Right cardiac atrium (tissue), 5 donors: Measurements from ENCODE around the gene KRTAP10-3. TPM values are rescaled to one million over a fixed set of nuclear protein-coding genes. Genes with fewer than 3 reads are reported as not detected.
A peak's percentile ranks its signal among the peaks of the same experiment; 100 is the strongest.

Experiments
- ATAC-seq, 2 donors: fragments of 200-7000 bp; cut with Tn5 transposase; one replicate each; pipeline versions ENCODE4 v1.8.0 to v1.9.1; 2020; ENCODE audit warnings: moderate library complexity in 2 of 2, mild to moderate bottlenecking in 1 of 2
- DNase-seq, 3 donors: peaks; one replicate each; pipeline ENCODE4 v3.0.0-alpha.2; 2020
- H3K27ac ChIP-seq: one replicate; pipeline ENCODE4 v1.5.1; 2013; ENCODE audit warnings: mild to moderate bottlenecking, low read length, control low read depth, moderate library complexity
- H3K27me3 ChIP-seq: one replicate; pipeline ENCODE4 v1.6.1; 2013; ENCODE audit not compliant: control insufficient read depth, insufficient read depth
- H3K4me1 ChIP-seq: one replicate; pipeline ENCODE4 v1.6.1; 2013; ENCODE audit warnings: low read length; ENCODE audit not compliant: control insufficient read depth, insufficient read depth
- H3K4me3 ChIP-seq: one replicate; pipeline ENCODE4 v1.5.1; 2013; ENCODE audit warnings: low read length, control low read depth
- H3K9me3 ChIP-seq: one replicate; pipeline ENCODE4 v1.6.1; 2013; ENCODE audit warnings: low read length; ENCODE audit not compliant: control insufficient read depth
- WGBS: extraction: QIAGEN DNeasy Blood & Tissue Kit; methylation state at CpG from one replicate; pipeline ENCODE4 v1.1.7; 2013; 5-methylcytosine and 5-hydroxymethylcytosine counted together
- intact Hi-C, 4 donors: fragments of 100-400 bp; cut with DNase I; formaldehyde crosslinking; loops; one replicate each; pipeline versions ENCODE4 v1.11.0 to v1.14.0; 2022 to 2023
- polyA plus RNA-seq: library from polyadenylated mRNA; stranded (reverse); fragments of 200-250 nt; gene quantifications from one replicate; pipeline ENCODE4 v1.2.3, GENCODE V29; 2013
- total RNA-seq, 4 donors: library from RNA; stranded (reverse); fragmentation: NEBNext Ultra II Directional; extraction: Animal tissue kit (Norgen Biotek cat#: 25700); gene quantifications; one replicate each; pipeline ENCODE4 v1.2.1, GENCODE V29; 2021
- donor health status: healthy with polysubstance abuse.
- donor health status: DM: no; HTN: yes; CAD: no.
- donor health status: DM: no; HTN: no; CAD: no.
- donor health status: DM: no; HTN: yes; CAD: no; lungs with severe emphysema.
- donor health status: DM: yes; HTN: yes; CAD: no.

KRTAP10-3 gene
- total and polyA plus RNA-seq, 5 donors, result not detected

- Histone ChIP-seq H3K27ac (no peak overlapping the region), H3K4me1 (no peaks in the 10 kb centered on the region), H3K4me3 (no peak overlapping the region), H3K9me3 (no peaks in the 10 kb centered on the region), H3K27me3 (no peaks in the 10 kb centered on the region)
- intact Hi-C loops, result no loop called here
- ATAC-seq, result no peak
- WGBS, result 85% methylated on average over 23 of the region's 23 CpGs
- no peak for DNase-seq
Observed at GRCh38 chr21:44530903-44531605, 27.5 kb downstream of the KRTAP10-3 start.

DNA sequence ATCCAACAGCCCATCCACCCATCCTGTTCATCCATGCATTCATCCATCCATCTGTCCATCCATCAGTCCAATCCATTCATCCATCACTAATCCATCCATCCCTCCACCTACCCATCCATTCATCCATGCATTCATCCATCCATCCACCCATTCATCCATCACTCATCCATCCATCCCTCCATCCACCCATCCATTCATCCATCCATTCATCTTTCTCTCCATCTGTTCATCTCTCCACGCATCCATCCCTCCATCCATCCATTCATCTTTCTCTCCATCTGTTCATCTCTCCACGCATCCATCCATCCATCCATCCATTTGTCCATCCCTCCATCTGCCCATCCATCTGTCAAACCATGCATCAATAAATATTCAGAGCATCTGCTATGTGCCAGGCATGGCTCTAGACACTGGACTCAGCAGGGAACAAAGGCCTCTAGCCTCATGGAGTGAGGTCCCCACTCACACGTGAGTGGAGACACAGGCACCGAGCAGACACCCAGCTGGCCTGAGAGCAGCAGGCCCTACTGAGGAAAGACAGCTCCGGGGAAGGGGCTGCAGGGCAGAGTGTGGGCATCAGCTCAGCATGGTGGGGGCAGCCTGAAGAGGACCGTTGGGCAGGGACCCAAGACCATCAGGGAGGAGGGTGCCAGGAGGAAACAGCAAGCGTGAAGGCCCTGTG, 28.2 kb downstream of the KRTAP10-3 start:
- Histone ChIP-seq H3K27me3 (no peaks in the 10 kb centered on the region), H3K4me1 (no peaks in the 10 kb centered on the region), H3K9me3 (no peaks in the 10 kb centered on the region), H3K27ac (no peak overlapping the region), H3K4me3 (no peak overlapping the region)
- no peak for ATAC-seq
- DNase-seq, result peak in 1 of 3 donors; percentile 27
- intact Hi-C loops, result no loop called here
- 88% methylated on average over 7 of the region's 7 CpGs for WGBS

GRCh38 chr21:44529503-44530125, 29.0 kb downstream of the KRTAP10-3 start:
- Histone ChIP-seq H3K4me3 (no peak overlapping the region), H3K4me1 (no peaks in the 10 kb centered on the region), H3K27me3 (no peaks in the 10 kb centered on the region), H3K27ac (no peak overlapping the region), H3K9me3 (no peaks in the 10 kb centered on the region)
- intact Hi-C loops, result no loop called here
- 59% methylated on average over 23 of the region's 23 CpGs for WGBS
- ATAC-seq (no peak), DNase-seq (peak in 1 of 3 donors; percentile 34)

GRCh38 chr21:44529011-44529421, 29.6 kb downstream of the KRTAP10-3 start:
- Histone ChIP-seq H3K4me1 (no peaks in the 10 kb centered on the region), H3K9me3 (no peaks in the 10 kb centered on the region), H3K4me3 (no peak overlapping the region), H3K27me3 (no peaks in the 10 kb centered on the region), H3K27ac (no peak overlapping the region)
- intact Hi-C loops, result no loop called here
- 91% methylated on average over 17 of the region's 17 CpGs for WGBS
- ATAC-seq (no peak), DNase-seq (peak in 1 of 3 donors; percentile 54)

- intact Hi-C loops, result no loop called here
- Histone ChIP-seq H3K4me1 (no peaks in the 10 kb centered on the region), H3K27me3 (no peaks in the 10 kb centered on the region), H3K27ac (no peak overlapping the region), H3K4me3 (no peak overlapping the region), H3K9me3 (no peaks in the 10 kb centered on the region)
- DNase-seq, result no peak
- 83% methylated on average over 10 of the region's 10 CpGs for WGBS
- ATAC-seq, result no peak
Observed at GRCh38 chr21:44528634-44528995, 30.0 kb downstream of the KRTAP10-3 start.

DNA sequence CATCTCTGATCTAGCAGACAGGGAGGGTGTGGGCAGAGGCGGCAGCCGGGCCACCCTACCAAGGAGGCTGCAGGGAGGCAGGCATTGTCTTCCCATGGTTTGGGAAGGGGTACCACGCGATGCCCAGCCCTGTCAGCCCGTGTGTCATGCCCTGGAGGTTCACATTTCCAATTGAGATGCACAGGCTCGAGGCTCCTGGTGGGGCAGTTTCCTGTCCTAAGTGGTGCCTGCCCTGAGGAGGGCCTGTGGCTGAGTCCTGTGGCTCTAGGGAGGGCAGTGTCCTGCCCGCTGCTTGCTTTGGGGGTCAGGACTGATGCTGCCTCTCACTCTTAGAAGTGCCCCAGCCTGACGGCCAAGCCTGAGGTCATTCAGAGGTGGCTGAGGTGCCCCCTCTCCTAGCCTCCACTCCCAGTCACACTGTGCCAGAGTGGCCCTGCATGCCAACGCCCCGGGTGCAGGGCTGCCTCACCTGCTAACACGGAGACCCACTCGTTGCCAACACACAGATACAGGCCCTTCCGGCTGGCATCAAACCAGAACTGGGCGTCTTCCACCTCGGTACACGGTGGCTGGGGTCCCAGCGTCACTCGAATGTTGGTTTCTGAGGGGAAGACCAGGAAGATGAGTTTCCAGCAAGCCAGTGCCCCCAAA, 30.5 kb downstream of the KRTAP10-3 start:
- no peaks in the 10 kb centered on the region for H3K4me1 ChIP-seq
- intact Hi-C loops, result no loop called here
- no peaks in the 10 kb centered on the region for H3K27me3 ChIP-seq
- peak; percentile 3 to 37 (median 7) for DNase-seq
- 83% methylated on average over 18 of the region's 18 CpGs for WGBS
- no peaks in the 10 kb centered on the region for H3K9me3 ChIP-seq
- peak in 1 of 2 donors; percentile 11 for ATAC-seq
- H3K27ac ChIP-seq, result no peak overlapping the region
- no peak overlapping the region for H3K4me3 ChIP-seq

- Histone ChIP-seq H3K4me1 (no peaks in the 10 kb centered on the region), H3K9me3 (no peaks in the 10 kb centered on the region), H3K27me3 (no peaks in the 10 kb centered on the region), H3K4me3 (no peak overlapping the region), H3K27ac (no peak overlapping the region)
- DNase-seq (peak; percentile 4 to 27 (median 26)), ATAC-seq (no peak)
- WGBS, result 85% methylated on average over 37 of the region's 37 CpGs
- intact Hi-C loops, result no loop called here
Observed at GRCh38 chr21:44527156-44527982, 31.2 kb downstream of the KRTAP10-3 start.

GRCh38 chr21:44526096-44526997, 32.2 kb downstream of the KRTAP10-3 start:
- Histone ChIP-seq H3K4me1 (no peaks in the 10 kb centered on the region), H3K4me3 (no peak overlapping the region), H3K27me3 (no peaks in the 10 kb centered on the region), H3K9me3 (no peaks in the 10 kb centered on the region), H3K27ac (no peak overlapping the region)
- WGBS, result 86% methylated on average over 12 of the region's 12 CpGs
- DNase-seq, result peak in 2 of 3 donors; percentile 1 to 25
- intact Hi-C loops, result no loop called here
- ATAC-seq, result no peak

DNA sequence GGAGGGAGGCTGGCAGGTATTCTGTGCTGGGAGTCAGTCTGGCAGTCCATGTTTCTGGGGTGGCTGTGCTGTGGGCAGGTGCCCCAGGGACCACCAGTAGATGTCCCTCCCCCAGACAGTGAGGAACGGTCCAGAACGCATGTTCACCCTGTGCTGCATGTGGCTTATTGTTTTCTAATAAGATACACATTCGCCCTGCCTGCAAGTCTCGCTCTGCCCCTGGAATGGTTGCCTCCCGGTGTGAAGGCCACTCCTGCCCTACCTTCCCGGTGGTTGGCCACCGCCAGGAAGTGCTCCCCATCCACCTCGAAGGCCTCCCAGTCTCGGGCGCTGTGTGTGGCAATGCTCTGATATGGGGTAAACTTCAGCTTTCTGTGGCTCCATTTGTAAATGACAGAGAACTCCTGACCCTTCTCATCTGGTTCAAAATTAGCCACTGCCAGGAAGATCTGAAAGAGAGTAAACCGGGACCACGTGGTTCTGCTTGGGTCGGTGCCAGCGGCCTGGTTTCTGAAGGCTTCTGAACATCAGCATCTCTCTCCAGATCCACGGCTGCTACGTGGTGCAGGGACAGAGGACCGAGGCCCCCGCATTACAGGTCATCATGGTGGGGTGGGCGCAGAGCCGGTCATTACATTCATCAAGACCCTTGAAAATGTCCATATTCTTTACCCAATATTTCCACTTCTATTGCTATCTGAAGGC, 33.1 kb downstream of the KRTAP10-3 start:
- H3K4me1 ChIP-seq, result no peaks in the 10 kb centered on the region
- ATAC-seq (no peak), DNase-seq (peak in 2 of 3 donors; percentile 42 to 50)
- intact Hi-C loops, result no loop called here
- 88% methylated on average over 20 of the region's 20 CpGs for WGBS
- no peak overlapping the region for H3K27ac ChIP-seq
- no peaks in the 10 kb centered on the region for H3K9me3 ChIP-seq
- H3K27me3 ChIP-seq, result no peaks in the 10 kb centered on the region
- H3K4me3 ChIP-seq, result no peak overlapping the region
